Measurements from ENCODE around the gene TBATA. TPM values are rescaled to one million over a fixed set of nuclear protein-coding genes. Genes with fewer than 3 reads are reported as not detected.

The TBATA gene
- total and polyA plus RNA-seq, 2 of the 8 experiments (the other 6 are each of a cell fraction or from before 2014, with no cell fraction given), result not detected

GRCh38 chr10:70804421-70804808, 19.2 kb upstream of the TBATA start:
- no peak overlapping the region for H2BK120ac ChIP-seq (replicated peaks; ENCODE audit: low read depth, low read length)
- no peaks in the 10 kb centered on the region for H3K79me2 ChIP-seq (ENCODE audit: control insufficient read depth in 1 of 2, insufficient read depth in 2 of 2, low read length in 2 of 2)
- H2AK5ac ChIP-seq (ENCODE audit: low read depth, low read length), result no peak overlapping the region
- H3K27me3 ChIP-seq (replicated peaks in 1 of 4; ENCODE audit: control insufficient read depth in 3 of 4, extremely low read depth in 1 of 4, insufficient read depth in 3 of 4, low read length in 3 of 4), result no peaks in the 10 kb centered on the region; a peak in 1 of 7 replicates
- H3K56ac ChIP-seq (replicated peaks; ENCODE audit: insufficient read length, low read depth, low read length), result no peak overlapping the region
- CTCF ChIA-PET (ENCODE audit: partially characterized antibody), result interaction anchor here (1.1 to 1.8 kb wide), 5 partner anchors 11 to 156 kb away, joined by 3 to 6 read pairs (median 3); partner anchors contain the start of gene SGPL1
- H3K4me3 ChIP-seq (ENCODE audit: extremely low read depth in 1 of 4, insufficient read depth in 2 of 4, low read depth in 3 of 4, low read length in 4 of 4), result no peak overlapping the region
- no peak overlapping the region for H3K14ac ChIP-seq (ENCODE audit: insufficient read length)
- no peak overlapping the region for H3K27ac ChIP-seq (ENCODE audit: low read depth, low read length)
- H3K79me1 ChIP-seq (ENCODE audit: low read depth, low read length), result no peaks in the 10 kb centered on the region
- H3K23me2 ChIP-seq (ENCODE audit: low read depth, low read length), result no peaks in the 10 kb centered on the region; the same call in 1 of the 2 replicates
- no peak overlapping the region for H3K9ac ChIP-seq (replicated peaks in 1 of 4; ENCODE audit: extremely low read depth in 1 of 4, low read depth in 3 of 4, low read length in 3 of 4)
- WGBS, 2 experiments (ENCODE audit: extremely low coverage in 1 of 2, insufficient coverage in 1 of 2, insufficient read length in 1 of 2, insufficient replicate concordance in 2 of 2, low coverage in 1 of 2, low lambda C conversion rate in 2 of 2, missing lambda C conversion rate in 1 of 2), result 93% methylated on average over 2 of the region's 2 CpGs; no CpG with 5 or more reads in 1 of the 2 experiments
- H4K5ac ChIP-seq (ENCODE audit: insufficient read length, low read depth, low read length), result no peak overlapping the region
- H3K18ac ChIP-seq (ENCODE audit: extremely low read depth, low read length), result no peak overlapping the region
- H4K91ac ChIP-seq (replicated peaks; ENCODE audit: insufficient read length, low read length), result no peak overlapping the region
- H2BK15ac ChIP-seq (ENCODE audit: low read length), result no peak overlapping the region
- H2BK20ac ChIP-seq (ENCODE audit: low read length), result no peak overlapping the region
- H3K4me2 ChIP-seq (ENCODE audit: insufficient read depth in 1 of 2, low read depth in 2 of 2, low read length in 2 of 2), result no peak overlapping the region
- H2BK5ac ChIP-seq (ENCODE audit: low read depth, low read length), result no peak overlapping the region
- no peaks in the 10 kb centered on the region for H3K36me3 ChIP-seq (ENCODE audit: control insufficient read depth in 2 of 4, insufficient read depth in 4 of 4, low read length in 3 of 4)
- H3K23ac ChIP-seq (ENCODE audit: insufficient read length), result no peak overlapping the region
- H2AFZ ChIP-seq (ENCODE audit: low read length), result no peak overlapping the region
- TF ChIP-seq ATF3 (IDR thresholded peaks at IDR 0.05; ENCODE audit: insufficient read depth, low read depth, low read length) (no peak), POLR2A (IDR thresholded peaks at IDR 0.05; ENCODE audit: control extremely low read depth in 1 of 2, low read depth in 2 of 2, low read length in 2 of 2) (no peak), POLR2AphosphoS5 (IDR thresholded peaks at IDR 0.05; ENCODE audit: low read depth, low read length) (no peak), USF2 (IDR thresholded peaks at IDR 0.05; ENCODE audit: low read length) (no peak), SIX5 (IDR thresholded peaks at IDR 0.05; ENCODE audit: low read depth, low read length) (no peak), PHF8 (conservative IDR thresholded peaks at IDR 0.05; ENCODE audit: low read depth, low read length) (no peak), JUN (IDR thresholded peaks at IDR 0.05; ENCODE audit: low read depth, low read length) (no peak), TCF12 (IDR thresholded peaks at IDR 0.05; ENCODE audit: low read depth, low read length) (no peak), BCL11A (IDR thresholded peaks at IDR 0.05; ENCODE audit: low read depth in 2 of 2, low read length in 2 of 2) (no peak), RXRA (IDR thresholded peaks at IDR 0.05; ENCODE audit: insufficient read depth, low read depth, low read length) (no peak), RNF2 (IDR thresholded peaks at IDR 0.05; ENCODE audit: borderline replicate concordance, low read depth, low read length, missing control alignments, poor library complexity, severe bottlenecking) (no peak), SP2 (IDR thresholded peaks at IDR 0.05; ENCODE audit: low read length) (no peak)
- H3K4ac ChIP-seq (replicated peaks; ENCODE audit: insufficient read length, low read depth, low read length), result no peak overlapping the region
- POLR2A ChIA-PET (ENCODE audit: partially characterized antibody), result interaction anchor here (0.8 kb wide), 1 partner anchor 9 kb away, joined by 3 read pairs; no protein-coding TSS in a partner anchor
- FAIRE-seq (no peak), DNase-seq (ENCODE audit: low read depth in 1 of 2, low spot score in 2 of 2) (no peak)
- H4K20me1 ChIP-seq (replicated peaks in 1 of 2; ENCODE audit: control insufficient read depth in 1 of 2, insufficient read depth in 2 of 2, low read length in 2 of 2), result no peaks in the 10 kb centered on the region
- no peak overlapping the region for H4K8ac ChIP-seq (ENCODE audit: extremely low read depth, insufficient read depth, low read length)
- no peak overlapping the region for H2BK12ac ChIP-seq (ENCODE audit: low read depth, low read length)
- peaks cover 0 to 5% (median under 1%) of the 10 kb centered on the region in 4 experiments; a peak in 3 of 7 replicates for H3K4me1 ChIP-seq (replicated peaks in 1 of 4; ENCODE audit: control insufficient read depth in 3 of 4, insufficient read depth in 4 of 4, low read length in 3 of 4)
- no peaks in the 10 kb centered on the region for H3K9me3 ChIP-seq (ENCODE audit: insufficient read depth in 2 of 2, low read depth in 1 of 2, low read length in 1 of 2)

Data from H1 (cell line).